ENCODE results near the gene ARHGEF18.
"Not testable (repeated sequence)": the region's sequence is repeated elsewhere in the genome, so short reads cannot be mapped to it uniquely, and the experiment has no call there.

Gene ARHGEF18

DNA sequence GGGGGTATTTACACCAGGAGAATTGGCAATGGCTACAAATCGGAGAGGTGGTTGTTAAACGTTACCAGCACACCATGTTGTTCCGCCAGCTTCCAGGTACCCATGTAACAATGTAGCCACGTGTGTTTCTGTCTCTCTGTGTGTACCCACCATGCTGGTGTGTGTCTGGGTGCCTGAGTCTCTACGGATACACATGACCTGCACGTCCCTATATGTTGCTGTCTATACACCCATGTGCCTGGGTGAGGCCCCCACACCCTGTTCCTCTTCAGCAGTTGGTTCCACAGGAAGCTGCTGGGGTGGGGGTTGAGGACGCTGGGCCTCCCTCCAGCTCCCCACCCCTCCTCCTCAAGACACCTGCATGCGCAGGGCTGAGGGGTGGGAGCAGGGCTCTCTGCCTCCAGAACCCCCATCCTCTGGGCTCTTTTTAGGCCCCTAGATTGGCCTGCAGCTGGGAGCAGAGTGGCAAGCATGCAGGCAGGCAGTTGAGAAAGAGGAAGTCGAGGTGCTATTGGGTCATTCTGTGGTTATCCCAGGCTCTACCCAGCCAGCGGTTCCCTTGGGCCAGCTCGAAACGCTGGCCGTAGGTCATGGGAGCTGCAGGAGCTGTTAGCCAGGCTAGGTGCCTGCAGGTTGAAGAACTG, at the start of gene ARHGEF18:
ARHGEF18 (plus strand) TSS at position 351 of the 644 bp plus-strand sequence. CDS start 13,954 bp downstream, outside the sequence.
- DNase-seq: peak; percentile 92
- in situ Hi-C loops (cut with MboI; ENCODE audit: low pct_unique_long_range_greater_than_20kb, low sequenced_read_pairs): no loop called here

DNA sequence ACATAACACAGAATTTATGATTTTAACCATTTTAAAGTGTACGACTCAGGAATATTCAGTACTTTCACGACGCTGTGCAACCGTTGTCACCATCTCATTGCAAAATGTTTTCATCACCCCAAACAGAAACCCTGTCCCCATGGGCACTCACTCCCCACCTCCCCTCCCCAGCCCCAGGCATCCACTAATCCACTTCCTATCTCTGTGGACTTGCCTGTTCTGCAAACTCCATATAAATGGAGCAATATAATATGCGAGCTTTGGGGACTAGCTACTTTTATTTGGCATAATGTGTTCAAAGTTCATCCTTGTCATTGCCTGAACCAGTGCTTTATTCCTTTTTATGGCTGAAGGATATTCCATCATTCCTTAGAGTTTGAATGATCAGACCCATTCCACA, 47.2 kb upstream of the ARHGEF18 start:
- in situ Hi-C loops (cut with MboI; ENCODE audit: low pct_unique_long_range_greater_than_20kb, low sequenced_read_pairs): no loop called here
- no peak for DNase-seq

DNA sequence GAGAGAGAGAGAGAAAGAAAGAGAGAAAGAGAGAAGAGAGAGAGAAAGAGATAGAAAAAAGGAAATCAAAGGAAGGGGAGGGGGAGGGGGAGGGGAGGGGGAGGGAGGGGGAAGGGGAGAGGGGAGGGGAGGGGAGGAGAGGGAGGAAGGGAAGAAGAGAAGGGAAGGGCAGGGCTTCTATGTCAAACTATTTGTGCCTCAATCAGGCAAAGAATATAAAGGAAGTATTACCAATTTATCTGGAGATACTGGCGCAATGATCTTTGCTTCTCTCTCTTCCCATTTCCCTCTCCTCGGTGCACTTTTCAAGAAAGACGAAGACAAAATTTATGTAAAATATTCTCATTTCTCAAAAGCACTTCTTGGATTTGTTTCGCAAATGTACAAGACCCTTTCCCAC, 45.3 kb upstream of the ARHGEF18 start:
- DNase-seq: no peak
- in situ Hi-C loops (cut with MboI; ENCODE audit: low pct_unique_long_range_greater_than_20kb, low sequenced_read_pairs): no loop called here

DNA sequence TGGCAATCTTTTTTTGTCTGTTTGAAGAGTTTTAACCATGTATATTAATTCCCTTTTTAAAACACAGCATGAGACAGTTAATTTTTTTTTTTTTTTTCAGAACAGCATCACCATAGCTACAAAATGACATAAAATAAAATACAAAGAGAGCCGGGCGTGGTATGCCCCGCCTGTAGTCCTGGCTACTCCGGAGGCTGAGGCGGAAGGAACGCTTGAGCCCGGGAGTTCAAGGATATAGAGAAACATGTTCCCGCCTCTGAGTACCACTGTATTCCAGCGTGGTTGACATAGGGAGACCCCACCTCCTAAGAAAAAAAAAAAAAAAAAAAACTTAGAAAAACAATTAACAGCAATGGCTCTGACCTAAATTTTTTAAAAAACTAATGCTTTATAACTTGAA, 44.5 kb upstream of the ARHGEF18 start:
- in situ Hi-C loops (cut with MboI; ENCODE audit: low pct_unique_long_range_greater_than_20kb, low sequenced_read_pairs): no loop called here
- DNase-seq: no peak

DNA sequence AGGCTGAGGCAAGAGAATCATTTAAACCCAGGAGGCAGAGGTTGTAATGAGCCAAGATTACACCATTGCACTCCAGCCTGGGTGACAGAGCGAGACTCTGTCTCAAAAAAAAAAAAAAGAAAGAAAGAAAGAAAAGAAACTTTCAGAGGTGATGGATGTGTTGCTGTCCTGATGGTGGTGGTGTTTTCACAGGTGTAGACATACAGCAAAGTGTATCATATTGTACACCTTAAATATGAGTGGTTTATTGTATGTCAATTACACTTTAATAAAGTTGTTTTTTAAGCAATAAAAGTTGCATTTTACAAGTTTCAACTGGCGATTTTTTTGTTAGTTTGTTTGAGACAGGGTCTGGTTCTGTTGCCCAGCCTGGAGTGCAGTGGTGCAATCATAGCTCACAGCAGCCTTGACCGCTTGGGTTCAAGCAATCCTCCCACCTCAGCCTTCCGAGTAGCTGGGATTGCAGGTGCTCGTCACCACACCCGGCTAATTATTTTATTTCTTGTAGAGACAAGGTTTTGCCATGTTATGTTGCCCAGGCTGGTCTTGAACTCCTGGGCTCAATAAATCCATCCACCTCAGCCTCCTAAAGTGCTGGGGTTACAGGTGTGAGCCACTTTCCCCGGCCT, 41.0 kb upstream of the ARHGEF18 start:
- no peak for DNase-seq
- in situ Hi-C loops (cut with MboI; ENCODE audit: low pct_unique_long_range_greater_than_20kb, low sequenced_read_pairs): no loop called here

DNA sequence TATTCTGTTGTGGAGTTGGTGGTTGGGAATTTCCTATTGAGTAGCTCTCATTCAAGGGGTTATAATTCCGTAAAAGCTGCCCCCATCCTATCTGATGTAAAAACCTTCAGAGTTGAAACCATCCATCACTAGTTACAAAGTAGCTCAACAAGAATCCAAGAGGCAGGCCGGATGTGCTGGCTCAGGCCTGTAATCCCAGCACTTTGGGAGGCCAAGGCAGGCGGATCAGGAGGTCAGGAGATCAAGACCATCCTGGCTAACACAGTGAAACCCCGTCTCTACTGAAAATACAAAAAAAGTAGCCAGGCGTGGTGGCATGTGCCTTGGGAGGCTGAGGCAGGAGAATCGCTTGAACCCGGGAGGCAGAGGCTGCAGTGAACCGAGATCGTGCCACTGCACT, 40.4 kb upstream of the ARHGEF18 start:
- in situ Hi-C loops (cut with MboI; ENCODE audit: low pct_unique_long_range_greater_than_20kb, low sequenced_read_pairs); DNase-seq: not testable (repeated sequence)

DNA sequence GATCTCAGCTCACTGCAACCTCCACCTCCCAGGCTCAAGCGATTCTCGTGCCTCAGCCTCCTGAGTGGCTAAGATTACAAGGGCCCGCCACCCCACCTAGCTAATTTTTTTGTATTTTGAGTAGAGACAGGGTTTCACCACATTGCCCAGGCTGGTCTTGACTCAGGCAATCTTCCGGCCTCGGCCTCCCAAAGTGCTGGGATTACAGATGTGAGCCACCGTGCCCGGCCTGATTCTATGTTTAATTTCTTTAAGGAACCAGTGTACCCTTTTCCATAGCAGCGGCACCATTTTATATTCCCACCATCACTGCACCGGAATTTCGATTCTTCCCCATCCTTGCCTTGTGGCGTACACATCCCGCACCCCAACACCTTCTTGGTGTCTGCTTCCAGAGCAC, 36.8 kb upstream of the ARHGEF18 start:
- in situ Hi-C loops (cut with MboI; ENCODE audit: low pct_unique_long_range_greater_than_20kb, low sequenced_read_pairs): no loop called here
- DNase-seq: no peak

DNA sequence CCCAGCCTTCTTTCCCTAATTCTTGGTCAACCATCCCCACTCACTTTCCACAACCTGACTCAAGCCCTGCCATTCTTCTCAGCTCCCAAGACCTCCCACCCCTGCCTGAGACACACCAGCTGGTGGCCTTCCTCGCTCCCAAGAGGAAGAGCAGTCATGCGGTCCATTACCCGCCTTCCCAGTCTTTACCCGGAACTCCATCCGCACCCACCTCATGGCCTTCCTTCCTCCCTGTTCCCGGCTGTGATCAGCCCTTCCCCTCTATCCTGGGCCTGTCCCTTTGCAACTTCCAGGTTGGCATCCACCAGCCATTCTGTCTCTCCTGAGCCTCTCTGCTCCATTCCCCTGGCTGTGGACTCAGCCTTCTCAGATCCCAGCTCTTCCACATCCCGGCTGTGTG, 35.9 kb upstream of the ARHGEF18 start:
- in situ Hi-C loops (cut with MboI; ENCODE audit: low pct_unique_long_range_greater_than_20kb, low sequenced_read_pairs): no loop called here
- no peak for DNase-seq

DNA sequence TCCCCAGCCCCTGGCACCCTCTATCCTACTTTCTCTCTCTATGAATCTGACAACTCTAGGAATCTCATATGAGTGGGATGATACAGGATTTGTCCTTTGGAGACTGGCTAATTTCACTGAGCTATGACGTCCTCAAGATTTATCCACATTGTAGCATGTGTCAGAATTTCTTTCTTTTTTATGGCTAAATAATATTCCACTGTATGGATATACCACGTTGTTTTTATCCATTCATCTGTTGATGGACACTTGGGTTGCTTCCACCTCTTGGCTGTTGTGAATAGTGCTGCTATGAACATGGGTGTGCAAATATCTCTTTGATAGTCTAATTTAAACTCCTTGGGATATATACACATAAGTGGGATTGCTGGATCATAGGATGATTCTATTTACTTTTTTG, 30.6 kb upstream of the ARHGEF18 start:
- in situ Hi-C loops (cut with MboI; ENCODE audit: low pct_unique_long_range_greater_than_20kb, low sequenced_read_pairs): no loop called here
- no peak for DNase-seq

DNA sequence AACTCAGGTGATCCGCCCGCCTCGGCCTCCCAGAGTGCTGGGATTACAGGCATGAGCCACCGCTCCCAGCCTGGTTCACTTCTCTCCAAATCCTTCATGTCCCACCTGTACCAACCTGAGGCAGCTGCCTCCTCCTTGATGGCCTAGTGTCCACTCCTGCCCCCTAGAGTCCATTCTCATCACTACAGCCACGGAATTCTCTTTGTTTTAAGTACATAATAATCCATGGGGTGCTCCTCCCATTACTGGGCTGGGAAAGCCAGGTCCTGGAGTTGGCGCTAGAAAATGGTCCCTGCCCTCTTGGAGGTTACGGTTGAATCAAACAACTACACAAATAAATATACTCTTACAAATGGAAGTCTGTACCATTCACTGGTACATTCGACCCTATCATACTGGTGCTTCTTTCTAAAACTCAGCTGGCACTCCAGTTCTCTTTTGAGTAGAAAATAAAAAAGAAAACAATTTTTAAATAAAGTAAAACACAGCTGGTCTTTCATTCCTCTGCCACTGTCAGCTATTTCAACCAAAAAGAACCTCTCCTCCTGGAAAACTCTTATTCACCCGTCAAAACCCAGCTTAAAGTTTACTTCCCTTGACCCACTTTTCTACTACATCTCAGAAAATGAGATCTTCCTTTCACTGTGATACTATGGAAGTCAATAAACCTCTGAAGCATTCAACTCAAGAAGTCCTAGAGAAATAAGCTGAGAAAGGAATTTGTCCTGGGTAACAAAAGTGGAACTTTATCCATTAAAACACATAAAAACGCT, 22.4 kb upstream of the ARHGEF18 start:
- in situ Hi-C loops (cut with MboI; ENCODE audit: low pct_unique_long_range_greater_than_20kb, low sequenced_read_pairs): no loop called here
- peak; percentile 45 for DNase-seq

DNA sequence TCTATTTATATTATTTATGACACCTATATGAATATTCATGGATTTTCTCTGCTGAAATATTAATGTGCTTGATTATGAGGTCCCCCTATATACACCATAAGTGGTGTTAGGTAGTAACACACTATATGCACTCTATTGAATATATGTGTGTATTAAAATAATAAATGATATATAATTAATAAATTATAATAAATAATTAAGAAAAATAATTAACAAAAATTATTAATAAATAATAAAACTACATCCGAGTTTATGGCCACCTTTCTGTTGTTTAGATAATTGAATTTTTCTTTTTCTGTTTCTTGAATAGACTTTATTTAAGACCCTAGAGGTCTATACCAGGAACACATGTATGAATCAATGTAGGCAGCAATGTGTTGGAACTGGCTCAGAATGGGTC, 20.9 kb upstream of the ARHGEF18 start:
- in situ Hi-C loops (cut with MboI; ENCODE audit: low pct_unique_long_range_greater_than_20kb, low sequenced_read_pairs): no loop called here
- DNase-seq: no peak

DNA sequence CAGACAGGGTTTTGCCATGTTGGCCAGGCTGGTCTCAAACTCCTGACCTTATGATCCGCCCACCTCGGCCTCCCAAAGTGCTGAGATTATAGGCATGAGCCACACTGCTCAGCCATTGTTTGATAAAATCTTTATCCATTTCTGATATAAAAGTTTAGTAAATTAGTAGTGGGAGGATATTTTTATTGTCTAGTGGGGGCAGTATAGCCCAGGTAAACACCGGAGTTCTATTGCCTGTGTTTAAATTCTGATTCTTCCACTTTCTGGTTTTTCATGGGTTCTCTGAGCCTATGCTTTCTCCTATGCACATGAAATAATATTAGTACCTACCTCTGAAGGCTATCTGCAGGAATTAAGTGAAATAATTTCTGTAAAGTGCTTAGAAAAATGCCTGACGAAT, 20.1 kb upstream of the ARHGEF18 start:
- no peak for DNase-seq

DNA sequence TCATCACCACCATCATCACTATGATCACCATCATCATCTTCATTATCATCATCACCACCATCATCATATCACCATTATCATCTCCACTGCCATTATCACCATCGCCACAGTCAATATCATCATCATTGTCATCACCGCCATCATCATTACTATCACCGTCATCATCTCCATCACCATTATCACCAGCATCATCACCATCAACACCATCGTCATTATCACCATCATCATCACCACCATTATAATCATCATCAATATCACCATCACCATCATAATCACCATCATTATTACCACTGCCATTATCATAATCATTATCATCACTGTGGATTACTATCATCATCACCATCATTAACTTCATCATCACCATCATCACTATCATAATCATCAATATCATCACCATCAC, 17.3 kb upstream of the ARHGEF18 start:
- no peak for DNase-seq
- in situ Hi-C loops (cut with MboI; ENCODE audit: low pct_unique_long_range_greater_than_20kb, low sequenced_read_pairs): no loop called here

More for the DNA sequence above, 20.1 kb upstream of the ARHGEF18 start:
- in situ Hi-C loops (cut with MboI; ENCODE audit: low pct_unique_long_range_greater_than_20kb, low sequenced_read_pairs): no loop called here

DNA sequence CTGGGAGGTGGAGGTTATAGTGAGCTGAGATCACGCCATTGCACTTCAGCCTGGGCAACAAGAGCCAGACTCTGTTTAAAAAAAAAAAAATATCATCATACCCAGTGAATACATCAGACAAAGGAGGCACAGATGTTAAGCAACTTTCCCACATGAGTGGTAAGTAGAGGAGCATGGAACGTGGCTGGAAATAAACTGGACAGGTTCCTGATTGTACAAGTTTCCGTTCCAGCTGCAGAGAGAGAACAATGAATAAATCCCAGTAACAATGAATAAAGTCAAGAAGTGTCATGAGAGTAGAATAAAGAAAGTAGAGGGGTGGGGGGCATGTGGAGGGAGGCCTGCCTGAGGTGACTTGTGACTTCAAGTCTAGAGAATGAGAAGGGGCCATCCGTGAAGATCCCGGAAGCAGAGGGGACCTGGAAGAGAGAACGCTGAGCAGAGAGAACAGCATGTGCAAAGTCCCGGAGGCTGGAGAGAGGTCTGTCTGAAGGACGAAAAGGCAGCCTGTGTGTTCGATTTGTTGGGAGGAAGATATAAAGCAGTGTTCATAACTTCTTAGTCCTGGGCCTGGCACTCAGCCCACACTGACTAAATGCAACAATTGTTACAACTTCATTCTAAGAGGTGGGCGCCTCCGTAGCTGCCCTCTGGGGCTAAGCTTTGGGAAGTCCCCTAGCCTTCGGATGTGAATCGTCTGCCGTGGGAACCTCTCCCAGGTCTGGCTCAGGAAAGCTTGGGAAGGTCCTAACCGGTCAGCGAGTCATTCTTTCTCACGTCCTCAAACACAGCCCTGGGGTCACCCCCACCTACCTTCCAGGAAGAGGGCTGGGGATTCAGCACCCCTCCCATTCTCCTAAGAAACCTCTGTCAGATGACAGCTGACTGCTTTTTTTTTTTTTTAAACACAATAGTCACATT, 15.3 kb upstream of the ARHGEF18 start:
- in situ Hi-C loops (cut with MboI; ENCODE audit: low pct_unique_long_range_greater_than_20kb, low sequenced_read_pairs): no loop called here
- DNase-seq: no peak

DNA sequence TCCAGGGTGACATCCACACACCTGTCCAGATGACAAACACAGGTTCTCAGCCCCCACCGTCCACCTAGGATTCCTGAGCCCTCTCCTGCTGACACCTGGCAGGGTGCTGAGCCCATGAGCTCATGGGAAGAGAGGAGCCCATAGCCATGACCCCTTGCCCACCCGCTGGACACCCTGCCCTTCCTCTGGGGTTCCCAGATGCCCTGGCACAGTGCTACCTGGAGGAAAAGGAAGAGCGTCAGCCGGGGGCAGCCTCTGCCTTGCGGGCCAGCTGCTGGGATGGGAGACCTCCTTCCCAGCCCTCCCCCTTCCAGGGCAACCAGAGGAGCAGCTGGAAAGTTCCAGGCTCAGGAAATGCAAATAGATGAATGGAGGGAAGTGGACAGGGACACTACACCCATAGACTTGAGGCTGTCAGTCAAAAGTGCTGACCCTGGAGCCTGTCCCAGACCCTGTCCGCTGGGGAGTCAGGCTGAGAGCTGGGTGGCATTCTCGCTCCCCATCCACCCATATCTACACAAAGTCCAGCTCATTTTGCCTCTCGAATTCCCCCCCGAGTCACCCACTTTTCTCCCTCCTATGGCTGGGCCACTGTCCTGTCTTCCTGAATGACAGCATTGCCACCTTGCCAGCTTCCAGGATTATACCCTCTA, 12.3 kb upstream of the ARHGEF18 start:
- in situ Hi-C loops (cut with MboI; ENCODE audit: low pct_unique_long_range_greater_than_20kb, low sequenced_read_pairs): no loop called here
- no peak for DNase-seq

DNA sequence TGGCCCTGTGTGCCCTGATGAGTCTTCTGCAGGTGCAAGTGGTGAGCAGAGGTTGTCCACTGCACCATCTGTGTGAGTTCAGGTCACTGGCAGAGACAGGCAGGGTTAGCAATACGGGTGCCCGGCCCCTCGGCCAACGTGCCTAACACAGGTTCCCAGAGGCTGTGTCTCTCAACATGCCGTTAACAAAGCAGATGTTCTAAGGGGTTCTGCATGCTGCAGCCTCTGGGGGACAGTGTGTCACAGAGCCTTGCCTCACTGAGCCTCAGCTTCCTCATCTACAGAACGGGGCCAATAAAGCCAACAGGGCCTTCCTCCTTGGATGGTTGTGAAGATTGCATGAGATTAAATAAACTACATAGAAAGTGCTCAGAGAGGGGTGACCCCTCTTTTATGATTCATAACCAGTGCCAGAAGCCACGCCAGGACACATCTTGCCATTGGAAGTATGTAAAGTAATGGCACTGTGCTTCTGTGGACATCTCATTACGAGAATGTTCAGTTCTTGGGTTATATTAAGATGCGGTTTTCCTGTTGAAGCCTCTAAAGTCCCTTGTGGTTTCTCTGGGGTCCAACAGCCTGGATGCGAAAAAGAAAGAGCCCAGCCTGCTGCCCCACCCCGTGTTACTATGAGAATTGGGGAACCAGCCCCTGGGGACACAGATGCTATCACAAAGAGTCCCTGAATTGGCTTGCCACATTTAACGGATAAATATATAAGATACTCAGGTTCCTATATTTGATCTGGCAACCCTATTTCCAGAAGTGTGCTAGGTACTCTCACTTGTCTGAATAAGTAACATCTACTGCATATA, 11.2 kb upstream of the ARHGEF18 start:
- in situ Hi-C loops (cut with MboI; ENCODE audit: low pct_unique_long_range_greater_than_20kb, low sequenced_read_pairs): no loop called here
- DNase-seq: peak; percentile 96

DNA sequence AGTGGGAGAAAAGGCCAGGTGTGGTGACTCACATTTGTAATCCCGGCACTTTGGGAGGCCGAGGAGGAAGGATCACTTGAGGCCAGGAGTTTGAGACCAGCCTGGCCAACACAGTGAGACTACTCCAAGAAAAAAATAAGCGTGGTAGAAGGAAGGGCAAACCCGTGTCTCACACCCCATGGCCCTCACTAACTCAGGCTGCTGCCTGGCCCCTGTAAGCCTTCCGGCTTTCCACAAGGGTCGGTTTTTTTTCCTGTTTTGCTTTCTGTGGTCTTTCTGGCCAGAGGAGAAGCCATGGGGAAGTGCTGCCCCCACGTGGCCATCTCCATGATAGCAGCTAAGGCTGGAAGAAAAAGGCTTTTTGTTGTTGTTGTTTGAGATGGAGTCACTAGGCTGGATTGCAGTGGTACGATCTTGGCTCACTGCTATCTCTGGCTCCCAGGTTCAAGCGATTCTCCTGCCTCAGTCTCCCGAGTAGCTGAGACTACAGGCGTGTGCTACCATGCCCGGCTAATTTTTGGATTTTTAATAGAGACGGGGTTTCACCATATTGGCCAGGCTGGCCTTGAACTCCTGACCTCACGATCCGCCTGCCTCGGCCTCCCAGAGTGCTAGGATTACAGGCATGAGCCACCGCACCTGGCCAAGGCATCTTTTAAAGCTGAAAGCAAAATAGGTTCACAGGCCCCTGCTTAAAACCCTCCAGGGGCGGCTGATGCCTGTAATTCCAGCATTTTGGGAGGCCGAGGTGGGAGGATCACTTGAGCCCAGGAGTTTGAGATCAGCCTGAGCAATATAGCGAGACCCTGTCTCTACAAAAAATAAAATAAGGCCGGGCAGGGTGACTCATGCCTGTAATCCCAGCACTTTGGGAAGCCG, 7.5 kb upstream of the ARHGEF18 start:
- in situ Hi-C loops (cut with MboI; ENCODE audit: low pct_unique_long_range_greater_than_20kb, low sequenced_read_pairs): no loop called here

More for the DNA sequence above, 7.5 kb upstream of the ARHGEF18 start:
- DNase-seq: peak; percentile 95
